GM19395 (cell line): ENCODE measurements around the gene PSMB7.

ENCODE experiments used
- ATAC-seq: cut with Tn5 transposase; IDR thresholded peaks from one replicate; pipeline ENCODE4 v1.9.1; 2021; ENCODE audit warnings: mild to moderate bottlenecking, moderate library complexity; ENCODE audit not compliant: unreplicated experiment

PSMB7 gene

DNA sequence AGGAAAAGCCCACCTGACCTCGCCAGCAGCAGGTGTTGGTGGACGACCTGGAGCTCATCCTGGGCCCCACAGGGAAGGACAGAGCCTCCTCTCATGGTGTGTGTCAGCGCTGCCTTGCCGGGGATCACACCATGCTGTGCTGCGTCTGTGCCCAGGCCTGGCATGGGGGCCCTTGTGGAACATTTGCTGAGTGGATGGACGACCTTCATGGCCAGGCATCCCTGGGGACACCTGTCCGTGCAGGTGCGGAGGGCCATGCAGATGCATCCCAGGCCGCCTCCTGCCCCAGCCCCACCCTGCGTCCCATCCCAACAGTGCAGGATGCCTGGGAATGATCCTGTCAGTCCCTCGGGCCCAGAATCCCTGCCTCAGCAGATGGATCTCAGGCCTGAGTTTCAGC lies 83.7 kb downstream of the PSMB7 start:
- no peak for ATAC-seq

DNA sequence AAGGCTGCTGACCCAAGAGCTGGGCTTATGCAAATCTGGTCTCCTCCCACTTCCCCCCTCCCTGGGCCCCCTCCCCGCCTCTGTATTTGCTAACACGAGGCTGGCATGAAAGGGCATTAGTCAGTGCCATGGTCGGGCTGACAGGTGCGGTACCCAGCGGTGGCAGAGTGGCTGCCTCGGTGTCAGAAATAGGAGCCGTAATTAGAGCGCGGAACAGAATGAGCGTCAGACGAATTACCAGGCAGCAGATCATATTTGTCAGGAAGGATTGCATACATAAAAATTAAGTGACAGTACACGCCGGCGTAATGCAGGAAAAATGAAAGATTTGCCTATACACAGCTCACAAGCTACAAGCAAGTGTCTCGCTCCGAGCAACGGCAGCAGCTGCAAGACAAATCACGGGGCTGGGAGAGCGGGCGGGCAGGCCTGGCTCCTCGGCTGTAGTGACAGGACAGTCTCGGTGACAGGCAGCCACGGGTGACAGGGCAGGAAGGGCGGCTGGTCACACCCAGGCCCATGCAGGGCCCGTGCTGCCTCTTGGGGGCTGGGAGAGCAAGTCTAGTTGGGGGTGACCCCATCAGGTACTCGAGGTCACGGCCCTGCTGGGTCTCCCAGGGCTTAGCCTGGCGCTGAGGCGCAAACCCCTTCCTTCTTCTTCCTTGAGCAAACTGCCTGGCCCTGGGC lies 85.1 kb downstream of the PSMB7 start:
- no peak for ATAC-seq

DNA sequence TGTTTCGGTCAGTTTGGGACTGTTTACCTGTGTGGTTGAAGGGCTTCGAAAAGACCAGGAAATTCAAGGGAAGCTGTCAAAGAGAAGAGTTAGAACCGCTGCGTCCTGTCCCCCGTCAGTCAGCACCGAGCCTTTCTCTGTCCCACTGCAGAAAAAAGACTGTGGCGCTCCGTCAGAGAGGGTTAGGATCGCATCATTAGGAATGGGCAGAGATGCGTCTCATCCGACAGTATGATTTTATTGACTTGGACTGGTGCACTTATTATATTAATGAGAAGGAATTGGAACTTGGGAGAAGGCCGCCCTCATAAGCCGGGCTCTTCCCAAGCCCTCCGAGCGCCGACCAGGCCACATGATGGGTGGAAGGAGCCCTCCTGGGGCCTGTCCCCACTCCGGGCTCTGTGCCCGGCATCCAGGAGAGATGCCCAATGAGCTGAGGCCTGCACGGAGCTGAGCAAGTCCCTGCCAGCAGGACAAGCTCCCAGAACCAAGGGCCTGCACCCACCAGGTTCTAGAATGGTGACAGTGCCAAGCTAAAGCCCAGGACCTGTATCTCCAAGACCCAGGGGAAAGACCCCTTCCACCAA lies 85.9 kb downstream of the PSMB7 start:
- ATAC-seq, result no peak

DNA sequence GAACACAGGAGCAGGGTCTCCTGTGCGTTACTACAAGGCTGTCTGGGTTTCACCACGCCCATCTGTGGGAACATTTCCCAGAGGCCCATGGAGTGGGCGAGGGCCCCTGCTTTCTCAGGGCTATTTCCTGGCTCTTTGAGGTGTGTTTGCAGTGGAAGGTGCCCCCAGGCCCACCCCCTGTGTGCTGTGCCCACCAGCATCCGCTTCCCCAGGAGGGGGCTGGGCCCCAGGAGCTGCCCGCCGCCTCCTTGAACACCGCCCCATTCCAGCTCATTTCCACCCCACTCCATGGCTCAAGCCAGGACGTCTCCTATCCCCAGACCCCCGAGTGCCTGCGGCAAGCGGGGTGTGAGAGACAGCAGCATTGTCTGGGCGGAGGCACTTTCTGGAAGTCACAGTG lies 87.0 kb downstream of the PSMB7 start:
- ATAC-seq, result no peak

DNA sequence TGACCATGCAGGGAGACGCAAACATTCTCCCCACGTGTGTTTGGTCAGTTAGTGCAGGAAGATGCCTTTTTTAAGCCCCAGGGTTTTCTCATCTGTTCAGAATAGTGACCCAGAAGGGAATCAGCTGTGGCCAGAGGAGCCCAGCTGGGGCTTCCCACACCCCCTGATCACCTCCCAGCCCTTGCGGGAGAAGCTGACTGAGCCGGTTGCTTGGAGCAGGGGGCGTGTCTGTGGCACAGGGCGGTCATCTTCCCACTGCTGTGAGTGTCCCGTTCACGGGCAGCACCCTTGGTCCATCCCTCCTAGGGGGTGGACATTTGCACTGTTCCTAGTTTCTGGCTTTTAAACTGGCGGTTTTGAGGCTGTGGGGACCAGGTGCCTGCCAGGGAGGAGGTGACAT lies 87.8 kb downstream of the PSMB7 start:
- ATAC-seq, result no peak

- ATAC-seq, result no peak
Observed at GRCh38 chr9:124326378-124326777, 88.9 kb downstream of the PSMB7 start.

GRCh38 chr9:124325816-124326215 lies 89.4 kb downstream of the PSMB7 start:
- ATAC-seq, result no peak

GRCh38 chr9:124323904-124324303 lies 91.3 kb downstream of the PSMB7 start:
- no peak for ATAC-seq

DNA sequence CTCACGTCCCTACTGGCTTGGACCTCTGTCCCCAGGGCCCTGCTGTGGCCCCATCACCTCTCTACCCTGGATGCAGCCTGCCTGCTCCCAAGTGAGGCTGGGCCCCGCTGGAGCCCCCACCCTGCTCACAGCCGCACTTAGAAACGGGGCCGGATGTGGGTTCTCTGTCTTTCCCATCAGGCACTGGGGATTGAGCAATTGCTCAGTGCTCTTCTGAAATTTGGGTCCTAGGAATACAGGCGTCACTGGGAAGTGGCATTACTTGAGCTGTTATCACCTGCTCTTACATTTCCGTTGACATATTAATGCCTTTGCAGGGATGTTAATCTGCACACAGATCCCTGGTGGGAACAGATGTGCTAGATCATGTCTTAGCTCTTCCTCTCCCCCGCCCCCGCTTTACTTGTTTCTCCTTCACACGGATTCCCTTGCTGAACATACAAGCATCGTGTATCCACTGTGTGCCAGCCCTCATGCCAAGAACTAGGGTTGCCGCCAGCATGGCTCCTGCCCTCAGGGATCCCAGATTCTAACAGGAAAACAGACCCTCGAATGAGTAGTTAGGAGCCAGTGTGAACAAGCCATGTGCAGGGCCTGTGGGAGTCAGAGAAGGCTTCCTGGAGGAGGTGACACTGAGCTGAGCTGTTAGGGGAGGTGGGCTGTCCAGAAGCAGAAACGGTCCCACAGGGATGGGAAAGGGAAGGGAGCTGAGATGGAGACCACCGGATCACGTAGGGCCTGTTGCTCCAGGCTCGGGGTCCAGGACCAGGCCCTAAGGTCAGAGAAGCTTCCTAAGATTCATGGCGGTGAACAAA lies 92.4 kb downstream of the PSMB7 start:
- no peak for ATAC-seq

DNA sequence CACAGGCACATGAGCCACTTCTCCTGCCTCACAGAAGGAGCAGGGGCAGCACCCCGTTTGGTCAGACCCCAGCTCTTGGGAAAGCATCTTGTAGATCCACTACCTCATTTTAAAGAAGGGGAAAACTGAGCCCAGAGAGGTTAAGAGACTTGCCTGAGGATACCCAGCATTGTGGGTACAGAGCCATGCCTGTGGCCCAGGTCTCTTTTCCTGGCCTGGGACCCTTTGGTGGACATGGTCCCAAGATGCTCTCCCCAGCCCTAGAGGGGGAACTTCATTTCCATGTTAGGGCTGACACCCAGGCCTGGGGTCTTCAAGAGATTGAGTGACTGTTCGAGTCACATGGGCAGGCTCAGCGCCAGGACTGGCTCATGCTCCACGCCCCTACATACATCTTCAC lies 93.3 kb downstream of the PSMB7 start:
- ATAC-seq, result no peak

GRCh38 chr9:124321416-124321815 lies 93.8 kb downstream of the PSMB7 start:
- no peak for ATAC-seq

GRCh38 chr9:124320062-124320973 lies 94.9 kb downstream of the PSMB7 start:
- ATAC-seq, result no peak

DNA sequence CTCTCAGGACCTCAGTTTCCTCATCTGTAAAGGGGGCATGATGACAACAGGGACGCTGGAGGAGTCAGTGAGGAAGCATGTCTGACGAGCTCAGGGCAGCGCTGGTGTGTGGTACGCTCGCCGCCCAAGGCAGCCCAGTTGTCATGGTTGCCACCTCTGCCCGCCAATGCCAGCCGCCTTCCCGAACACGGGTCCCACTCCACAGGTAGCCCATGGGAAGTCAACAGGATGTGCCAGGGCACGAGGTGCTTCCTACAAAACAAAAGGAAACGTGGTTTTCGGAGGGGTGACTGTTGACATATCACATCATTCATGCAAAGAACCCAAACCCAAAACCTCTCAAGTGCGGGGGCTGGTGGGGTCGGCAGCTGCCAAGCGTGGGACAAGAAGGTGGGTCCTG lies 99.4 kb downstream of the PSMB7 start:
- no peak for ATAC-seq

GRCh38 chr9:124313940-124314339 lies 101.3 kb downstream of the PSMB7 start:
- ATAC-seq, result no peak

GRCh38 chr9:124312290-124313265 lies 102.7 kb downstream of the PSMB7 start:
- ATAC-seq, result no peak

- no peak for ATAC-seq
Observed at GRCh38 chr9:124311283-124311682, 104.0 kb downstream of the PSMB7 start.

DNA sequence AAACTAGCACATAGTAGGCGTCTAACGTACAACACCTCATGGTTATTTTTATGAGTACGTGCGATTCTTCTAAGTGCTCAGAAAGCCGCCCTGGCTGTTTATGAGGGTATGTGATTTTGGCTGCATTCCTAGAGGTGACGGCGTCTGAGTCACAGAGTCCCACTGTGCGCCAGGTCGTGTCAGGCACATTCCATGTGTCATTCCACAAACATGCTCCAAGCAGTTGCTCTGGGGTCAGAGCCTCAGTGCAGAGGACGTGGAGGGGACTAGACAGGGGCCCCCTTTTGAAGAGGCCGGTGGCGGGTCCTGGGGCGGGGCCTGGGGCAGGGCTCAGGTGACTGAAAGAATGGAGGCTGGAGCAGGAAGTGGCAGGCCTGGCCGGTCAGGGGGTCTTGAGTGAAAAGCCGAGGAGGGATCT lies 105.6 kb downstream of the PSMB7 start:
- no peak for ATAC-seq

DNA sequence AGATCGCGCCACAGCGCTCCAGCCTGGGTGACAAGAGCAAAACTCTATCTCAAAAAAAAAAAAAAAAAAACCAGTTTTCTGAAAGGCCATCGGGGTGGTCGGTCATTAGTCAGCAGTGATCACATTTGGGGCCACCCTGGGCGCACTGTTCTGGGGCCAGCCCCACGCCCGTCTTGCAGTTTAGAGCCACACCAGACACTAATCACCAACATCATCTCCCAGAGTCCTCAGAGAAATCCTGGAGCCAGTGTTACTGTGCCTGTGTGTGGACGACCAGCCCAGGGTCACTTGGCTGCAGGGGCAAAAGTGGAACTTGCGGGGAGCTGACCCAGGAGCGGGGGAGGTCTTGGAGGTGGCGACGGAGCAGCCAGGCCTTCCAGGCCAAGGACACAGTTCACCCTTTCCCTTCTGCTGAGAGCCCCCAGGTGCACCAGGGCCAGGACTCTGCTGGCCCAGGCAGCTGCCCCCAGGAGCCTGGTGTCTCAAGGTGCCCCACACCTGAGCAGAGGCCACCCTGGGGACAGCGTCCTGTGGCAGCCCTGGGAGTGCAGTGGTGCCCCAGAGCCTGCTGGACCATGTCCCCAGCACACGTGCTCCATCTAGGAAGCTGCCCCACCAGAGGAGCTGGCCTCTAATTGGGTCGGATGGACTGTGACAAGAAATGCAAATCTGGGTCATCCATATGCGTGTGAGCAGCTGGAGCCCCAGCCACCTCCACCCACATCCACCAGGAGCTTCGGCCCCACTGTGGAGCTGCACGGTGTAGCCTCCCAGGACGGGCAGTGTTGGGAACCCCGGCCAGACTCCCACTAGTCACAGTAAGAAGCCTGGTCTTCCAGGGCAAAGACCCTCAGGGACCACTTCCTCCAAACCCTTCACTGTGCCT lies 106.4 kb downstream of the PSMB7 start:
- ATAC-seq, result no peak
